ENCODE results near the gene PNO1.

DNA sequence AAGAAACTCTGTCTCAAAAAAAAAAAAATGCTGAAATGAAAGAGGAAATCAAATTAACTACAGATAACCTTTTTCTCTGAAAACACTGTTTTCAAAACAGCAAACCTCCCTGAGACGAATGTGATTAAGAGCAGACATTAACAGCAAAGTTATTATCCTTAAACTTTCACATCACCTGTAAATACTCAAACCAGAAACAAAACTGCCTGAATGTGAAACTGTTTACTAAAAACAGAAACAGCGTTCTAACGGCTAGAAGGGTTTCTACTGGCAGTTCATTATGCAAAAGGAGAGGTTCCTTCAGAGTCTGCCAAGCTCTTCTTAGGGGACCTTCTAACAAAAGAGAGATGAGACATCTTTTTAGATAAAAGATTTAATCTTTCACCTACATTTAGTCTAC is 45.9 kb downstream of the PNO1 start:
- no peak for TF ChIP-seq POLR2A (IDR thresholded peaks at IDR 0.05; ENCODE audit: low read depth, low read length)
- no peak for TF ChIP-seq JUN (IDR thresholded peaks at IDR 0.05; ENCODE audit: borderline replicate concordance, insufficient read depth, insufficient read length, low read depth)
- TF ChIP-seq, protein P1, sequence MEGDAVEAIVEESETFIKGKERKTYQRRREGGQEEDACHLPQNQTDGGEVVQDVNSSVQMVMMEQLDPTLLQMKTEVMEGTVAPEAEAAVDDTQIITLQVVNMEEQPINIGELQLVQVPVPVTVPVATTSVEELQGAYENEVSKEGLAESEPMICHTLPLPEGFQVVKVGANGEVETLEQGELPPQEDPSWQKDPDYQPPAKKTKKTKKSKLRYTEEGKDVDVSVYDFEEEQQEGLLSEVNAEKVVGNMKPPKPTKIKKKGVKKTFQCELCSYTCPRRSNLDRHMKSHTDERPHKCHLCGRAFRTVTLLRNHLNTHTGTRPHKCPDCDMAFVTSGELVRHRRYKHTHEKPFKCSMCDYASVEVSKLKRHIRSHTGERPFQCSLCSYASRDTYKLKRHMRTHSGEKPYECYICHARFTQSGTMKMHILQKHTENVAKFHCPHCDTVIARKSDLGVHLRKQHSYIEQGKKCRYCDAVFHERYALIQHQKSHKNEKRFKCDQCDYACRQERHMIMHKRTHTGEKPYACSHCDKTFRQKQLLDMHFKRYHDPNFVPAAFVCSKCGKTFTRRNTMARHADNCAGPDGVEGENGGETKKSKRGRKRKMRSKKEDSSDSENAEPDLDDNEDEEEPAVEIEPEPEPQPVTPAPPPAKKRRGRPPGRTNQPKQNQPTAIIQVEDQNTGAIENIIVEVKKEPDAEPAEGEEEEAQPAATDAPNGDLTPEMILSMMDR (IDR thresholded peaks at IDR 0.05; ENCODE audit: extremely low read depth in 1 of 2, insufficient read depth in 1 of 2, low read depth in 1 of 2, low read length in 2 of 2): no peak
- no peak for TF ChIP-seq MYC (IDR thresholded peaks at IDR 0.05; ENCODE audit: low read depth, low read length)
- TF ChIP-seq, protein P2, sequence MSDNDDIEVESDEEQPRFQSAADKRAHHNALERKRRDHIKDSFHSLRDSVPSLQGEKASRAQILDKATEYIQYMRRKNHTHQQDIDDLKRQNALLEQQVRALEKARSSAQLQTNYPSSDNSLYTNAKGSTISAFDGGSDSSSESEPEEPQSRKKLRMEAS (IDR thresholded peaks at IDR 0.05; ENCODE audit: insufficient read depth, insufficient read length): no peak
- TF ChIP-seq EZH2 (IDR thresholded peaks at IDR 0.05; ENCODE audit: borderline replicate concordance, low read depth, low read length, severe bottlenecking): no peak
- no peak for TF ChIP-seq GATA2 (IDR thresholded peaks at IDR 0.05; ENCODE audit: insufficient read depth, insufficient read length, low read depth, low read length)
